ENCODE results near the gene LDHA.
"Not testable (repeated sequence)": the region's sequence is repeated elsewhere in the genome, so short reads cannot be mapped to it uniquely, and the experiment has no call there.

LDHA gene

GRCh38 chr11:18394928-18395734, 768 bp downstream of the LDHA start:
- no peak for DNase-seq (ENCODE audit: low spot score)

GRCh38 chr11:18395735-18396504, 1.6 kb downstream of the LDHA start:
- DNase-seq (ENCODE audit: low spot score) = peak; percentile 97

- DNase-seq (ENCODE audit: low spot score) = no peak
These were observed 3.6 kb downstream of the LDHA start for GRCh38 chr11:18397921-18398320.

- not testable (repeated sequence) for DNase-seq (ENCODE audit: low spot score)
These were observed 6.7 kb downstream of the LDHA start for GRCh38 chr11:18401077-18401476.

GRCh38 chr11:18404062-18404461, 9.7 kb downstream of the LDHA start:
- no peak for DNase-seq (ENCODE audit: low spot score)

GRCh38 chr11:18407400-18407799, 13.0 kb downstream of the LDHA start:
- not testable (repeated sequence) for DNase-seq (ENCODE audit: low spot score)

GRCh38 chr11:18408558-18409291, 14.4 kb downstream of the LDHA start:
- no peak for DNase-seq (ENCODE audit: low spot score)

- no peak for DNase-seq (ENCODE audit: low spot score)
These were observed 22.1 kb downstream of the LDHA start for GRCh38 chr11:18416459-18416858.

GRCh38 chr11:18419040-18419439, 24.7 kb downstream of the LDHA start:
- DNase-seq (ENCODE audit: low spot score) = no peak

- DNase-seq (ENCODE audit: low spot score) = no peak
These were observed 25.7 kb downstream of the LDHA start for GRCh38 chr11:18420067-18420466.

- DNase-seq (ENCODE audit: low spot score) = no peak
These were observed 32.9 kb downstream of the LDHA start for GRCh38 chr11:18427240-18427639.

- no peak for DNase-seq (ENCODE audit: low spot score)
These were observed 35.0 kb downstream of the LDHA start for GRCh38 chr11:18429332-18429731.

- no peak for DNase-seq (ENCODE audit: low spot score)
These were observed 44.3 kb downstream of the LDHA start for GRCh38 chr11:18438691-18439090.

- no peak for DNase-seq (ENCODE audit: low spot score)
These were observed 54.9 kb downstream of the LDHA start for GRCh38 chr11:18449251-18449650.

GRCh38 chr11:18452927-18453326, 58.6 kb downstream of the LDHA start:
- peak; percentile 45 for DNase-seq (ENCODE audit: low spot score)

- DNase-seq (ENCODE audit: low spot score) = no peak
These were observed 61.5 kb downstream of the LDHA start, which contains the start of gene LDHAL6A for GRCh38 chr11:18455686-18456372. LDHAL6A (plus strand) TSS chr11:18455856; CDS start chr11:18456681, 825 bp downstream.

GRCh38 chr11:18457450-18457849, 63.1 kb downstream of the LDHA start:
- no peak for DNase-seq (ENCODE audit: low spot score)

All from AG20443 (cell line).